ENCODE measurements around the gene KAZN.

Gene KAZN

DNA sequence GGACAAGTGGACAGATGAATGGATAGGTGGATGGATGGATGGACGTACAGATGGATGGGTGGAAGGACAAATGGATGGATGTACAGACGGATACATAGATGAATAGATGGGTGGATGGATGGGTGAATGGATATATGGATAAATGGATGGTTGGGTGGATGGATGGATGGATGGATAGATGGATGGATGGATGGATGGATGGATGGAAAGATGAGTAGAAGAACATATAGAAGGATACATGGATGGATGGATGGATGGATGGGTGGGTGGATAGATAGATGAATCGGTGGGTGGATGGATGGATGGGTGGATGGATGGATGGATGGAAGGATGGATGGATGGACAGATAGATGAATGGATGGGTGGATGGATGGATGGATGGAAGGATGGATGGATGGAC lies 274.3 kb downstream of the KAZN start:
- DNase-seq = no peak

DNA sequence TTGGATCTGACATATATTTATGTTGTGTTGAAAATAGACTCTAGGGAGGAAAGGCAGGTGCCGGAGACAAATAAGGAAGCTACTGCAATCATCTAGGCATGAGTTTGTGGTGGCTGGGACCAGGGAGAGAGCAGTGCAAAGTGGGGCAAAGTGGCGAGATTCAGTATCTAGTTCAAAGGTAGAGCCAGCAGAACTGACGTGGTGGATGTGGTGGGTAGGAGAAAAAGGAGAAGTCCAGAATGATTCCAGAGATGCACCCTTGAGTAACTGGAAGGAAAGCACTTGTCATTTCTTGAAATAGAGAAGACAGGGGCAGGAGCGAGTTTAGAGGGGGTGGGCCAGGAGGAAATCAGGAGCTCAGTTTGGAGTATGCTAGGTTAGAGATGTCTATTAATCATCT lies 275.2 kb downstream of the KAZN start:
- DNase-seq = no peak

DNA sequence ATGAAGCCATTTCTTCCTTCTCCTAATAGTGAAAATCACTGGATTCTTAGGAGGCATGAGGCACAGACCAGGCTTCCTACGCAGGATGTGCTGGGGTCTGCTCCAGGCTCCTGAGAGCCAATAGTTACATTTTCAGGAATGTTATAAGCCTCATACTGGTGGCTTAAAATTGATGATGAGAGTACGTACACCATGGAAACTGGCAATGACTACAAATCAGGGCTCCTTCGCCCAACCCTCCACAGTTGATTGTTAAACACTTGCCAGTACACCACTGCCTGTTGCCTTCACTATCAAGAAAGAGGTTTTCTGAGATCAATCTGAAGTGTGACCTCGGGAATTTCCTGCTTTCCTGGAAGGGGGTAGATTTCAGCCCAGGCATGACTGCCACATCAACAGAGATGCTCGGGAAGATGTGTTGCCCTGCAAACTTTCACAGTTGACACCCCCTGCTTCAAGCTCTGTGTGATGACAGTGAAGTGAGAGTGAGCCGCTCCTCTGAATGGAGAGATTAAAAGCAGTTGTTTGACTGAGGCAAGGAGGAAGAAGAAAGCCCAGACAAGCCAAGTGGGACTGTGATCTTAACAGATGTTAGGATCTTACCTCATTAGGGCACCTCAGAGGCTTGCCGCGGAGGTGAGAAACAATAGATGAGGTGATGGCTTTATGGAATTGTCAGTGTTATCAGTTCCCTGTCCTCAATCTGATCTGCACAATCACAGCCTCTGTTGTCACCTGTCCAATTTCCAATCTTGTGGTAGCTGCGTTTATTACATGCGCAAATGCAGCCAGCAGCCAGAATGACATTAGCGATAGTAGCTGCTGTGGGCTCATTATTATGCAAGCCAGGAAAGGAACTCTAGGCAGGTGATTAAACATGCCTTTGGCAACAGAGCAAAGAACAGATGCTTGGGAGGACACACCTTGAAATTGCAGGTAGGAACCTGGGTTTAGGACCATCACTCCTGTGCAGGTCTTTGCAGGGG lies 277.3 kb downstream of the KAZN start:
- no peak for DNase-seq

DNA sequence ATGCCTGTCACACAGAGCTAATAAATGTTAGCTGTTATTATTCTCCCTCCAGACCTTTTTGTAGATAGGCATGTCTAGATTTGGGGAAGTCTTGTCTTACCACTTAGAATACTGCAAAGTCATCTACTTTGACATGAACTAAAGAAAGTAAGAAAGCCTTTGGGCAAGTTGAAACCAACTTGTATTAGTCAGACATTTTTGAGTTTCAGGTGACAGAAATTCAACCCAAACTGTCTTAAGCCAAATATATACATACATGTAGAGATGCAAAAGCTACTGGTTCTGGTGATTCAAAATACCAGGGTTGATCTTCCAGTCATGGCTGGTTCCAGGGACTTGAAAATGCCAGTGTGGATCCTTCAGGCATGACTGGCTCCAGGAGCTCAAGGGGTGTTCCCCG lies 278.3 kb downstream of the KAZN start:
- no peak for DNase-seq

DNA sequence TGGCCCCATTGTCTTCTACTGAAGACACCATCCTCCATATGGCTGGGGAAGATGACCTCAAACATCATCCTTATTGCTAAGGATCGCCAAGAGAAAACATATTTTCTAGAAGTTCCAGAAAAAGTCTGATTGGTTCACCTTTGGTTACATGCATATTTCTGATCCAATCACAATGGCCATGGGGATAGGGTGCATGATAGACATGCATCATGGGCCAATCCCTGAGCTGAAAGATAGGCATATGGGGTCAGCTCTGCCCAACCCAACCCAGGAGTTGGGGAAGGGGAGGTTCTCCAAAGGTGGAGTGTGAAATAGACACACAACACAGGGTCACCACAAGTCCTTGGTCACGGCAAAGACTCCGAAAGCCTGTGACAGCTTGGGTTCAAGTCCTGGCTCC lies 278.7 kb downstream of the KAZN start:
- DNase-seq = no peak

DNA sequence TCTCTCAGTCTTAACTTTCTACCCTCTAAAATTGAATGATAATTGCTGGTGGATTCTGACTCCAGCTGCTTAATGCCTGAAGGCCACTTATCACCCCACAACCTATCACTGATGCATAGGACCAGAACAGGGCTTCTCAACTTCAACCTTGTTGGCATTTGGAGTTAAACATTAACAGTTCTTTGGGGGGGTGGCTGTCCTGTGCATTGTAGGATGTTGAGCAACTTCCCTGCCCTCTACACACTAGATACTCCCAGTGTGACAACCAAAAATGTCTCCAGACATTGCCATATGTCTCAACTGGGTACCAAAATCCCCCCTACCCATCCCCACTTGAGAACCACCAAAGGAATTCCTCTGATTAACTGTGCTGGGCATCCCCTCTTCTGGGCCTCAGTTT lies 279.6 kb downstream of the KAZN start:
- no peak for DNase-seq

DNA sequence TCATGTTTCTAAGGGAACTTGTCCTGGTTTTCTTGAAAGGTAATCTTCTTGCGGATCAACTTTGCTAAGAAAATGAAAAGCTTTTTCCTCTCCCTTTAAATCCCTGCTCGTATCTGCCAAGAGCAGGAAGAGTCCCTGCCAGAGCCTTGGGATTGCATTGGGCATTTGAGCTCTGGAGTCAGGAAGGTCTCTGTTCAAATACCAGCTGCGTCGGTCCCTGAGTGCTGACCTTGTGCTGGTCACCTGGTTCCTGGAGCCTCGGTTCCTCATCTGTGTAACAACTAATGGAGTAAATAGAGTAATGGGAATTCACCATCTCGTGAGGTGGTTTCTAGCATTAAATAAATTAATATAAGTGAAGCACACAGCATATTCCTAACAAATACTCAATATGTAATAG lies 280.5 kb downstream of the KAZN start:
- DNase-seq = no peak

DNA sequence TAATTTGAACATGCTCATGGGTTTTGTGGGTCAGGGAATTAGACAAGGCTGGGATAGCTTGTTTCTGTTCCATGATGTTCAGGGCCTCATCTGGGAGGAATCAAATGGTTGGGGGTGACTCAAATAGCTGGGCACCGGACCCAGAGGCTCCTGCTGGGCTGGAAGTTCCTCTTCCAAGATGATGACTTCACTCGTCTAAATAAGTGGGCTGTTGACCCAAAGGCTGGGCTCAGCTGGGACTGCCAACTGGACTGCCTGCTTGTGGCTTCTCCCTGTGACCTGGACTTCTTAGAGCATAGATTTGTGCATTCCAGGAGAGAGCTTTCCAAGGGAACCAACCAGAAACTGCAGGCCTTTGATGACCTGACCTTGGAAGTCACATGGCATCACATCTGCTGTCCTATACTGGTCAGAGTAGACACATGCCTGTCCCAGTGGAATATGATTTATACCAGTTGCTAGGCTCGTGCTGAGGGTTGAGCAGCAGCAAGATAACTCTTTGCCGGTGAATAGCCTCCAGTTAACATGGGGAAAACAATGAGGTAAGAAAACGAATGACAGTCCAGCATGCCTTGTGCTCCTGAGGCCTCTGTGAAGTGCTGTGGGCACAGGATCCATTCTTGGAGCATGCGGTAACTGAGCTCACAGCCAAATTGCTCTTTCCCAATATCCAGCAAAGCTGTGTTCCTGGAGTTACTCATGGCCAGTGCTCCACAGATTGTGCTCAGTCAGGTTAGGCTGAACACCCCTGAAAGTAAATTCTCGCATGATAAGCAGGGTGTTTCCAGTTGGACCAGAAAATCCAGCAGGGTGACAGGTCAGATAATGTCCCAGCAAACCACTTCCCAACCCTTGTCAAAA lies 282.2 kb downstream of the KAZN start:
- no peak for DNase-seq

DNA sequence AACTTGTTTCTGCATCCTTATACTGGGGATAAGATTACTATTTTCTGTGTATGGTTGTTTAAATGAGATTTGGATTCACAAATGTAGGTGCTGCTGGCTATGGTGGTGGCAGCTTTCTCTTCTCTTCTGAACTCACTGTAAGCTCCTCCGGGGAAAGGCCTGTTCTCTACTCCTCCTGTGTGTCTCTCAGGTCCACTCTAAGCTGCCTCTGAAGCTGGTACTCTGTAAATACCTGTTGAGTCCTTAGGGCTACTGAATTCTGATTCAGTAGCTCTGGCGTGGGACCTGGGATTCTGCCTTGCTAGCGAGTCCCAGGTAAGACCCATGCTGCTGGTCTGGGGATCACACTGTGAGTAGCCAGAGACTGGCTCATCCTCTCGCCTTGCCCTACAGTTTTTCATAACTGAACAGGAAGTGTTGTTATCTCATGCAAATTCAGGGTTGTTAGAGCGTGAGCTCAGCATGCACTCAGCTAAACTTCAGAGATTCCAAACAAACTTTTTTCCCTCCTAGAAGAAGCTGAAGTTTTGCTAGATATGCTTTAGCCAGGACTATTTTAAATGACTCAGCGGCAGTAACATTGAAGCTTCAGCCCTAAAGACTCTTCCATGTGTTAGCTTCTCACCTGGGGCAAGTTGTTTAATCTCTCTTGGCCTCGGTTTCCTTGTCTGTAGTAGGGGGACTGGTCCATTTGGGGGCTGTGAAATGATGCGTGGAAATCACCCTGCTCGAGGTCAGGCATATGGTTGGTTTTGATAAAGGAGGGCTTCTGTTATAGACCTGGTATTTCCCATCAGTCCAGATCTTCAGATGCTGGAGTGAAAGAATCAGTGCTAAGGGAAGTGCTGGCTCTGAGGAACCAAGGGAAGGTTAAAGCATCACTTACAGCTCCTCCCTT lies 283.5 kb downstream of the KAZN start:
- DNase-seq = no peak

DNA sequence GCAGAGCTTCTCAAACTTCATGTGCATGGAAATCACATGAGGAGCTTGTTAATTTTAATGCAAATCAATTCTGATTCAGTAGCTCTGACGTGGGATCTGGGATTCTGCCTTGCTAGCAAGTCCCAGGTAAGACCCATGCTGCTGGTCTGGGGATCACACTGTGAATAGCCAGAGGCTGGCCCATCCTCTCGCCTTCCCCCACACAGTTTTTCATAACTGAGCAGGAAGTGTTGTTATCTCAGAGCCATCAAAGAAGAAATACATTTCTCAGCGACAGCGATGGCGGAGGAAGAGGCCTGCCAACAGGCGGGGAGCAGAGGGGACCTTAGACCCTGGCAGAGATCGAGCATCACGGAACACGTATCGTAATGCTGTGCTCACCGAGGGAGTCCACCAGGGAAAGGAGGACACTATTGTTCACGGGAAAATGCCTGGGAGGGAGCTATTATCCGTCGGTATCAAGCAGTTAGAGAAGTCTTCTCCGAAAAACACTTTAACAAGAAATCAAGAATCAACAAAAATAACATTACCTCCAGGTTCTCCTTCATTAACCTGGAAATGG lies 286.2 kb downstream of the KAZN start:
- DNase-seq = no peak

DNA sequence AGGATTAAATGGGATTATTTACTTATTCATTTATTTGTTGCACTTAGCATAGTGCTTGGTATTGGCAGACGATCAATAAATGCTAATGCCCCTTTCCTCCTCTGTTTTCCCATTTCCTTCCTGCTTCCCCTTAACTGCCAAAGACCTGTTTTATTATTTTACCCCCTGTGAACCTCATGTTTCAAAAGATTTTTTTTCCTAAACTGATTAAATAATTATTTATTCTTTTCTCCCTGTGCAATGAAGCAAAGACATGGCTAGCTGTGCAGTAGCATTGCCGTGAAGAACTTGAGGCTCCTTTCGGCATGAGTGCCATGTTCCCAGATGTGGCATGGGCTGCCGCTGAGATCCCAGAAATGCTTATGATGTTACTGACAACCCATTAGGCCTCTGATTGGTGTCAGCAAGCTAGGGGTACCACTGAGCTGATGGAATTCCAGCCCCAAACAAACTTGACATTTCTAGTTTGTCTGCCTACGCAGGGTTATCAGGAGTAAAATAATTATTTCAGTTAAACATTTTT lies 288.6 kb downstream of the KAZN start:
- DNase-seq = no peak

DNA sequence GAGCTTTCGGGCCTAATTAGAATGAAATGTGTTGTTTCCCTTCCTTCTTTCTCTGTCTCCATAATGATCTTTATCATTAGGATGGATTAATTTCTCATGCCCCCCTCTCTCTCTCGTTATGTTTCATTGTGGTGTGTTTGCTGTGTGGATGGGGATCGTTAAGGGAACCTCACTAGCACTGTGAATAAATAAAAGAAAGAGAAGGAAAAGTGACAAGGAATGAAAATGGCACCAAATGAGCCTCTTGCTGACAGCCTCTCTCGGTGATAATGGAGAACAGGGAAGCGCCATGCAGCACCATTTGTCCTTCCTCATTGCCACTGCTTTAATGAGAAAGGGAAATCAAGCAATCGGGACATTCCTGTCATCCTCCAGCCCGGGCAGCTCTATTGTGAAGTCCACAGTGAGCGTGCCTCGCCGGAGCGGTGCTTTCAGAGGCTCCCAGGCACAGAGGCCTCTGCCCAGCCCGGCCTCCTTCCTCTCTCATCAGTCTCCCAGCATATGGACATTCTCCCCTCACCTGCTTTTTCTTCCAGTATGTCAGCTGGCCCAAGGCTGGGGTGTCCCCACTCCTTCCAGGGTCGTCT lies 289.4 kb downstream of the KAZN start:
- DNase-seq = no peak

DNA sequence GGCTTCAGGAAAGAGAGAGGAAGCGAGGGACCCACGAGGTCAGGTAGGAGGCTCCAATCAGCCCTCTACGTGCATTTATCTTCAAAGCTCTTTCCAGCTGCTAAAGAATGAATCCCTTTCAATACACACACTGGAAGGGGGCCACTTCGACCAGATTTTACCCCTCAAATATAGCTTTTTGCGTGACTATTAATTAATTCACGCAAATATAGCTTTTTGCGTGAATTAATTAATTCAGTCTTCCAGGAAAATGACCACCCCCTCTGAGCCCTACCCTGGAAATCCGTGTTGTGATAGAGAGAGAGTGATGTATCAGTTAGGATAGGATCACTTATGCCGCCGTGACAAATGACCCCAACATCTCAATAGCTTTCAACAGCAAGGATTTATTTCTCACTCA lies 289.9 kb downstream of the KAZN start:
- DNase-seq = no peak

DNA sequence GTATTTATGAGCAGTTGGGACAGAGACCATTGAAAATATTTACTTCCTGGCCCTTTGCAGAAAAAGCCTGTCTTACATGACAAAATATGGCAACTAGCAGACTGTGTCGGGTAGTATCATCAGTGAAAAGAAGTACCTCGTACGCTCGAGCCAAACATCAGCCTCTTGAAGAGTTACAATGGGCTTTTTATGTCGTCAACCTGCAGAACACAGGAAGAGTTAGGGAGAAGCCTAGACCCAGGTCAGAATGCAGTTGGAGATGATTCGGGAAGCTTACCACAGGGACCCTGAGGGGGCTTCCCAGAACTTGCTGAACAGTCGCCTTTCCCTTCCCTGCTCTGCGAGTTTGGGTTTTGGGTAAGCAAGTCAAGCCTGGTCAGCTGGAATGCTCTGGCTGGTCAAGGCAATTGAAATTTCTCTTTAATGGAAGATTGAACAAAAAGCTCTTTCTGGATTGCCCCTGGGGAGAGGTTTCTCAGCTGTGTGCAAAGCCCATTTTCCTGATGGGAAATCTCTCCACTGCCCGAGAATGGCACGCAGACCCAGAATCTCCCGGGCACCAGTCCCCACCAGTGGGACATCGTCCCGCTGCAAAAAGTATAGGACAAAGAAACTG lies 291.4 kb downstream of the KAZN start:
- DNase-seq = no peak

DNA sequence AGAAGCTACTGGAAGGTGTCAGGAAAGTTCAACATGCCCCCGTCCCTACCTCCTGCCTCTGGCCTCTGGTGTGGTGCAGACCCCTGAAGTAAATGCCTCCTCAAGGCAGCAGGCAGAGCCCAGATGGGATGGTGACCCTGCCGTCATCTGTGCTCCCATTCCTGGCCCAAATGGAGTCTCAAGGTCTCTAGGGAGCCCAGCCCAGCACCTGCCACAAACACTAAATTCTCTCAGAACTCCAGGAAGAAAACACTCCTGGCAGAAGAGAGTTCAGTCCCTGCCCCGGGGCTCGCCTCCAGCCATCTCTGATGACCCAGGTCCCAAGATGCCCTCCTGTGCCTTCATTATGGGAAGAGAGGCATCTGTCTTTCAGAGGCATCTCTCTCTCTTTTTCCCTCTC lies 293.5 kb downstream of the KAZN start:
- DNase-seq = no peak

DNA sequence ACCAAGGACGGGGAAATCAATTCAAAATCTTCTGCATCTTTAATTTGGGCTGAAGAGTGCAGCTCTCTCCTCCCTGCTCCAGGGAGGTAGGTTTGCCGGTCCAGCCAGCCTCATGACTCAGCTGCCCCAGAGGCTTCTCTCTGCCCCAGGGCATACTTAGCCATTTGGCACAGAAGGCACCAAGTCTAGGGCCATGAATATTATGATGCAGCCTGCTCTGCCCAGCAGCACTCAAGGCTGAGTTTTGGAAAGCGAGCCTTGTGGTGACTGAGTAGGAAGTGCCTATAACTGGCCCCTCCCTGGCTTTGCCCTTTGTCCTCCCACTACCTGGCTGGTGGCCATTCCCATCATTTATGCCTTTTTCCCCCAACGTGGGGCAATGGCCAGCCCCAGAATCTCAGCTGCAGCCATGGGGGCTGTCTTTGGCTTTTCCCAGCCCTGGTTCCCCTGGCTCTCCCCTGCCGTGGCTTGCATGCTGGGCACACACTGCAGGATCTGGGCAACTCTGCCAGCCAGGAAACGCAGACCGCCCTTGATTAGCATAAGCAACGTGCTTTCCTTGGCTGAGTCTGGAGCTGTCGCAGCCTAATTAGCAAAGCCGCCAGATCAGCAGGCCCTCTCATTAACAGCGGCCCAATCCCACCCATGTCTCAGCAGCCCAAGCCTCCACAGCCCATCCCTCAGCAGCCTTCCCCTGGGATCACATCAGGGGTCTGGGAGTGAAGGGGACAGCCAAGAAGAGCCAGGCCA lies 296.5 kb downstream of the KAZN start:
- no peak for DNase-seq

DNA sequence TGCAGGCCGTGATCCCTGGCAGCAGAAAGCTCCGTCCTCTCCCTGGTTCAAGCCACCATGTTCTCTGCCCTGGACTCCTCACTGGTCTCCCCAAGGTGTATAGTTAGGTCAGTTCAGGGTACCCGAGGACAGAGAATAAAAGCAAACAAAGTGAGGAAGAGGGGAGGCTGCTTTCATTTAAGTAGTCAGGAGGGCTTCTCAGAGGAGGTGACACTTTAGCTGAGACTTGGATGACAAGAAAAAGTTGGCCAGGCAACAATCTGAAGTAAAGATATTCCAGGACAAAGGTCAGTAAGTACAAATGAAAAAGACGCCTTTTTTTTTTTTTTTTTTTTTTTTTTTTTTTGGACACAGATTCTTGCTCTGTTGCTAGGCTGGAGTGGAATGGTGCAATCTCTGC lies 297.2 kb downstream of the KAZN start:
- no peak for DNase-seq

DNA sequence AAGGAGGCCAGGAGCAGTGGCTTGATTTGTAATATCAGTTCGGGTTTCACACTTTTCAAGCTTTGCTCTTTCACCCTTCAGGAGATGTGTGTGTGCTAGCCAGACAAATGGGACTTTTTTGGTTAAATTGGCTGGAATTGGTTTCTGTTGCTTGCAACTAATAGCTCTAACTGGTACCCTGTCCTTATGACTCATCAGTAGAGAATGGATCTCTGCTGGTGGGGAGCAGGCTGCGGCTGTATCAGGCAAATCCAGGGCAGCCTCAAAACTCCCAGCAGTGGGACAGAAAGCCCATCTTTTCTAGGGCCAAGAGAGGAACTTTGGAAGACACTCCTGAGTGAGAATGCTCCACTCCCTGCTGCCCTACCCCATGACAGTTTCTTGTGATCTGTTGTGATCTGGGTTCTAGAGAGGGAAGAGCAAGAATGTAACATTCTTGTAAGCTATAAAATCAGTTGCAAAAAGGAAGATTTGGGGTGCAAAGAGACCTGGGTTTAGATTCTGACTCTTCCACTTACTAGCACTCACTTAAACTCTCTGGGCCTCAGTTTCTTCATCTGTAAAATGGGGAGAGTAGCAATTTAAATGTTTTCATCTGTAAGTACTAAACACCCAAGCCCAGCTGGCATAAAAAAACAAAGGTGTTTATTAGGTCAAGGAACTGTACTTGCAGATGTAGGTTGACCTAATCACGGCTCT lies 298.0 kb downstream of the KAZN start:
- DNase-seq = no peak

DNA sequence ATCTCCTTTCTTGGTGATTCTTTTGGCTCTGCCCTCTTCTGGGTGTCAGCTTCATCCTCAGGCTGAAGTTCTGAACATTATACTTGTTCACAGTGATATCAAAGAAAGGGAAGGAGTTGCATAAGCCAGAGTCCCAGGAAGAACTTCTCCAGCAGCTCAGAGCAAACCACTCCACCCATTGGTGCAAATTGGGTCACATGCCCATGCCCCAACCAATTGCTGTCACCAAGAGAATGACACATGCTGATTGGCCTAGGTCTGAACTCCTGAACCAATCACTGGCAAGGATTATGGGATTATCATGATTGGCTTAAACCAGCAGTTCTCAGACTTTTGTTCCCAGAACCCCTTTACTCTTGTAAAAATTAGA lies 298.6 kb downstream of the KAZN start:
- no peak for DNase-seq

DNA sequence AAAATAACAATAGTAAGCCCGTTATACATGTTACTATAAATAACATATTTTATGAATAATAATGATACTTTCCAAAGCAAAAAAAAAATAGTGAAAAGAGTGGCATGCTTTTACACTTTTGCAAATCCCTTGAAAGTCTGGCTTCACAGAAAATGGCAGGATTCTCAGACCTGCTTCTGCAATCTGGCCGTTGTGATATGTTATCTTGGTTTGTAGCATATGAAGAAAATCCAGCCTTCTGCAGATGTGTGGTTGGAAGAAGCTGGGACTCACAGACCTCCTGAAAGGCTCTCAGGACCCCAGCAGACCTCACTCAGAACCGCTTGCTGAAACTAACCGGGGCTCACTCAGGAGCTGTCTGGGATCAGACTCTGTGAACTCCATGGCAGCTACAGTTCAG lies 299.1 kb downstream of the KAZN start:
- DNase-seq = no peak

Data from NK-92 treated with Interleukin-12 subunit alpha and Interleukin-12 subunit beta, amount 100 ng/mL, for 24 hours (cell line).